Sigmoid colon (tissue), 3 donors: ENCODE results near the gene NKD2.

Experiments
- POLR2A ChIP-seq, 2 donors: fragments of 450-650 bp; IDR thresholded peaks; one replicate each; pipeline ENCODE4 v1.6.1; 2016; ENCODE audit warnings: antibody characterized with exemption in 2 of 2, mild to moderate bottlenecking in 2 of 2, moderate library complexity in 2 of 2
- TF ChIP-seq, protein P1 (sequence below), 4 experiments: fragments of 450-650 bp in 3 of 4; fragments of 200-600 bp in 1 of 4; IDR thresholded peaks; one replicate each; pipeline ENCODE4 v1.5.1; 2016 to 2019; ENCODE audit warnings: antibody characterized with exemption in 4 of 4, mild to moderate bottlenecking in 3 of 4, moderate library complexity in 2 of 4

GRCh38 chr5:995318-995717 lies 13.3 kb upstream of the NKD2 start:
- TF ChIP-seq POLR2A (IDR thresholded peaks at IDR 0.05) = no peak
- TF ChIP-seq, protein P1, sequence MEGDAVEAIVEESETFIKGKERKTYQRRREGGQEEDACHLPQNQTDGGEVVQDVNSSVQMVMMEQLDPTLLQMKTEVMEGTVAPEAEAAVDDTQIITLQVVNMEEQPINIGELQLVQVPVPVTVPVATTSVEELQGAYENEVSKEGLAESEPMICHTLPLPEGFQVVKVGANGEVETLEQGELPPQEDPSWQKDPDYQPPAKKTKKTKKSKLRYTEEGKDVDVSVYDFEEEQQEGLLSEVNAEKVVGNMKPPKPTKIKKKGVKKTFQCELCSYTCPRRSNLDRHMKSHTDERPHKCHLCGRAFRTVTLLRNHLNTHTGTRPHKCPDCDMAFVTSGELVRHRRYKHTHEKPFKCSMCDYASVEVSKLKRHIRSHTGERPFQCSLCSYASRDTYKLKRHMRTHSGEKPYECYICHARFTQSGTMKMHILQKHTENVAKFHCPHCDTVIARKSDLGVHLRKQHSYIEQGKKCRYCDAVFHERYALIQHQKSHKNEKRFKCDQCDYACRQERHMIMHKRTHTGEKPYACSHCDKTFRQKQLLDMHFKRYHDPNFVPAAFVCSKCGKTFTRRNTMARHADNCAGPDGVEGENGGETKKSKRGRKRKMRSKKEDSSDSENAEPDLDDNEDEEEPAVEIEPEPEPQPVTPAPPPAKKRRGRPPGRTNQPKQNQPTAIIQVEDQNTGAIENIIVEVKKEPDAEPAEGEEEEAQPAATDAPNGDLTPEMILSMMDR (IDR thresholded peaks at IDR 0.05) = no peak
